GM18507 (cell line): ENCODE measurements around the gene IDNK.
"Not testable (repeated sequence)": the region's sequence is repeated elsewhere in the genome, so short reads cannot be mapped to it uniquely, and the experiment has no call there.

Source experiments
- DNase-seq: peaks from one replicate; pipeline ENCODE4 v3.0.0; 2011; ENCODE audit warnings: low read depth; ENCODE audit not compliant: insufficient read length; ENCODE audit errors: extremely low spot score
- FAIRE-seq: peaks from 2 replicates; lab custom pipeline; 2011; peaks lifted over from hg19 to GRCh38; lab: Jason Lieb, UNC

Gene IDNK

GRCh38 chr9:83622939-83623678 lies at the start of gene IDNK:
Gene IDNK (plus strand): TSS chr9:83623143. CDS start chr9:83623172, 29 bp downstream.
- FAIRE-seq = peak; percentile 41

GRCh38 chr9:83574482-83574881 lies 48.5 kb upstream of the IDNK start:
- no peak for FAIRE-seq
- no peak for DNase-seq

More at GRCh38 chr9:83622939-83623678, at the start of gene IDNK:
- DNase-seq = peak; percentile 43

GRCh38 chr9:83582029-83582428 lies 40.9 kb upstream of the IDNK start:
- DNase-seq (no peak), FAIRE-seq (no peak)

GRCh38 chr9:83583151-83584014 lies 39.6 kb upstream of the IDNK start:
- peak; percentile 66 for FAIRE-seq
- peak; percentile 4 for DNase-seq

GRCh38 chr9:83584995-83585394 lies 37.9 kb upstream of the IDNK start:
- no peak for FAIRE-seq
- no peak for DNase-seq

- FAIRE-seq (no peak), DNase-seq (no peak)
Measured at GRCh38 chr9:83588256-83588655, 34.7 kb upstream of the IDNK start.

GRCh38 chr9:83596899-83597504 lies 25.9 kb upstream of the IDNK start:
- DNase-seq = no peak
- FAIRE-seq = peak; percentile 69

- FAIRE-seq (no peak), DNase-seq (no peak)
Measured at GRCh38 chr9:83598487-83598886, 24.5 kb upstream of the IDNK start.

GRCh38 chr9:83599071-83599470 lies 23.9 kb upstream of the IDNK start:
- no peak for FAIRE-seq
- no peak for DNase-seq

GRCh38 chr9:83601463-83601862 lies 21.5 kb upstream of the IDNK start:
- no peak for FAIRE-seq
- DNase-seq = no peak

GRCh38 chr9:83607620-83608019 lies 15.3 kb upstream of the IDNK start:
- FAIRE-seq, DNase-seq: not testable (repeated sequence)

GRCh38 chr9:83613298-83613697 lies 9.6 kb upstream of the IDNK start:
- FAIRE-seq = not testable (repeated sequence)

GRCh38 chr9:83617299-83617698 lies 5.6 kb upstream of the IDNK start:
- FAIRE-seq = no peak
- DNase-seq = no peak

More at GRCh38 chr9:83613298-83613697, 9.6 kb upstream of the IDNK start:
- DNase-seq = not testable (repeated sequence)

GRCh38 chr9:83620841-83621636 lies 1.9 kb upstream of the IDNK start:
- FAIRE-seq (peak; percentile 67), DNase-seq (peak; percentile 8)

GRCh38 chr9:83622433-83622938 lies 457 bp upstream of the IDNK start:
- DNase-seq (no peak), FAIRE-seq (no peak)

- DNase-seq (no peak), FAIRE-seq (peak; percentile 63)
Measured at GRCh38 chr9:83623679-83624076, 735 bp downstream of the IDNK start.

GRCh38 chr9:83625178-83625577 lies 2.2 kb downstream of the IDNK start:
- DNase-seq (no peak), FAIRE-seq (no peak)

GRCh38 chr9:83628540-83628939 lies 5.6 kb downstream of the IDNK start:
- FAIRE-seq (no peak), DNase-seq (no peak)

GRCh38 chr9:83629433-83630104 lies 6.6 kb downstream of the IDNK start:
- DNase-seq (no peak), FAIRE-seq (no peak)
